CD8-positive, alpha-beta memory T cell (primary cell): ENCODE data around the gene TMCC2. TPM values are rescaled to one million over a fixed set of nuclear protein-coding genes. Genes with fewer than 3 reads are reported as not detected.

Experiments used
- CTCF ChIA-PET: fragments of 350-600 bp; sonication (Branson Sonifier 250); formaldehyde crosslinking; loops from one replicate; lab custom pipeline; 2021; ENCODE audit warnings: antibody characterized with exemption; lab: Charles Lee
- POLR2A ChIA-PET: fragments of 350-600 bp; sonication (Branson Sonifier 250); formaldehyde crosslinking; loops from one replicate; lab custom pipeline; 2021; ENCODE audit warnings: antibody characterized with exemption; lab: Charles Lee
- DNase-seq, 5 donors: peaks; one replicate each; pipeline versions ENCODE4 v3.0.0 to v3.0.0-alpha.2; 2020 to 2022; ENCODE audit warnings: mixed read lengths in 1 of 5
- H3K27ac ChIP-seq: one replicate; pipeline ENCODE4 v1.7.0; 2013; ENCODE audit warnings: low read depth, mild to moderate bottlenecking, low read length, moderate library complexity
- H3K27me3 ChIP-seq: 2 replicates; pipeline ENCODE4 v1.7.0; 2013; ENCODE audit warnings: low read length, mild to moderate bottlenecking; ENCODE audit not compliant: insufficient read depth, poor library complexity, severe bottlenecking
- H3K36me3 ChIP-seq: 2 replicates; pipeline ENCODE4 v1.7.0; 2013; ENCODE audit warnings: mild to moderate bottlenecking, low read length, moderate library complexity; ENCODE audit not compliant: insufficient read depth
- H3K4me1 ChIP-seq: 2 replicates; pipeline ENCODE4 v1.7.0; 2013; ENCODE audit warnings: mild to moderate bottlenecking, low read length, moderate library complexity; ENCODE audit not compliant: insufficient read depth
- H3K4me3 ChIP-seq: 2 replicates; pipeline ENCODE4 v1.7.0; 2013; ENCODE audit warnings: mild to moderate bottlenecking, low read length
- H3K9me3 ChIP-seq: 2 replicates; pipeline ENCODE4 v1.7.0; 2013; ENCODE audit warnings: mild to moderate bottlenecking, low read length
- H3K27ac Mint-ChIP-seq, 8 donors: one replicate each; pipeline ENCODE4 v1.8.0; 2020 to 2021; ENCODE audit warnings: mixed read lengths in 8 of 8, mild to moderate bottlenecking in 6 of 8, inconsistent platforms in 3 of 8, moderate library complexity in 3 of 8
- H3K27me3 Mint-ChIP-seq, 2 donors: one replicate each; pipeline ENCODE4 v1.8.0; 2020 to 2021; ENCODE audit warnings: mixed read lengths in 2 of 2, mild to moderate bottlenecking in 1 of 2, moderate library complexity in 1 of 2
- H3K36me3 Mint-ChIP-seq, 3 donors: one replicate each; pipeline ENCODE4 v1.8.0; 2020 to 2021; ENCODE audit warnings: mixed read lengths in 3 of 3, inconsistent platforms in 1 of 3, mild to moderate bottlenecking in 1 of 3
- H3K4me1 Mint-ChIP-seq, 3 donors: one replicate each; pipeline ENCODE4 v1.8.0; 2020 to 2021; ENCODE audit warnings: mixed read lengths in 3 of 3, inconsistent platforms in 1 of 3, mild to moderate bottlenecking in 1 of 3
- H3K4me3 Mint-ChIP-seq, 7 donors: one replicate each; pipeline ENCODE4 v1.8.0; 2020 to 2021; ENCODE audit warnings: mixed read lengths in 7 of 7, mild to moderate bottlenecking in 6 of 7, moderate library complexity in 4 of 7, inconsistent platforms in 2 of 7
- H3K9me3 Mint-ChIP-seq, 5 donors: one replicate each; pipeline ENCODE4 v1.8.0; 2020 to 2022; ENCODE audit warnings: mixed read lengths in 5 of 5, mild to moderate bottlenecking in 3 of 5, moderate library complexity in 2 of 5, inconsistent platforms in 1 of 5
- polyA plus RNA-seq: library from polyadenylated mRNA; unstranded; fragments of 300-500 nt; fragmentation: Illumina TruSeq; gene quantifications from one replicate; pipeline ENCODE4 v1.2.3, GENCODE V29; 2021
- total RNA-seq, 2 experiments: library from RNA; stranded (reverse); gene quantifications; one replicate each; pipeline ENCODE4 v1.2.3, GENCODE V29; 2021

The TMCC2 gene
- total and polyA plus RNA-seq, 3 experiments from 2014 or later, result 1.4 to 8.4 (median 7.1) TPM

GRCh38 chr1:205287767-205288559 is 60.2 kb downstream of the TMCC2 start:
- H3K27ac ChIP-seq, result no peak overlapping the region
- peak overlapping the region; percentile 80 for H3K4me3 ChIP-seq
- H3K27me3 ChIP-seq, result no peaks in the 10 kb centered on the region
- ChIA-PET CTCF (interaction anchor here (0.7 to 37.5 kb wide), 4 partner anchors 10 to 236 kb away, joined by 3 to 1351 read pairs (median 118); partner anchors contain the start of gene NUAK2), POLR2A (interaction anchor here (0.6 to 5.2 kb wide), 14 partner anchors 10 to 795 kb away, joined by 3 to 86 read pairs (median 3); partner anchors contain the start of genes ELK4 and NUAK2)
- no peaks in the 10 kb centered on the region for H3K36me3 ChIP-seq
- DNase-seq, result peak; percentile 72 to 95 (median 93)
- H3K27me3 Mint-ChIP-seq, result peaks cover 0 to 5% of the 10 kb centered on the region in 2 donors
- H3K4me1 ChIP-seq, result peaks cover 72% of the 10 kb centered on the region
- H3K9me3 ChIP-seq, result no peaks in the 10 kb centered on the region
- H3K27ac Mint-ChIP-seq, result peak overlapping the region; percentile 41 to 97 (median 92)
- H3K9me3 Mint-ChIP-seq, result peaks cover 0 to 2% (median 0%) of the 10 kb centered on the region in 5 donors
- peaks cover 0 to 1% (median 0%) of the 10 kb centered on the region in 3 donors for H3K36me3 Mint-ChIP-seq
- H3K4me1 Mint-ChIP-seq, result peaks cover 72 to 87% (median 78%) of the 10 kb centered on the region in 3 donors
- H3K4me3 Mint-ChIP-seq, result peak overlapping the region; percentile 38 to 84 (median 75)

- no peaks in the 10 kb centered on the region for H3K36me3 Mint-ChIP-seq
- no peak for DNase-seq
- peak overlapping the region in 2 of 8 donors; percentile 22 to 33 for H3K27ac Mint-ChIP-seq
- no peaks in the 10 kb centered on the region for H3K9me3 Mint-ChIP-seq
- peaks cover 62 to 85% (median 74%) of the 10 kb centered on the region in 3 donors for H3K4me1 Mint-ChIP-seq
- no peak overlapping the region for H3K4me3 Mint-ChIP-seq
- H3K36me3 ChIP-seq, result no peaks in the 10 kb centered on the region
- ChIA-PET CTCF (interaction anchor here (5.1 kb wide), 1 partner anchor 17 kb away, joined by 45 read pairs; no protein-coding TSS in a partner anchor), POLR2A (no interaction called here)
- no peak overlapping the region for H3K4me3 ChIP-seq
- no peaks in the 10 kb centered on the region for H3K27me3 ChIP-seq
- no peaks in the 10 kb centered on the region for H3K27me3 Mint-ChIP-seq
- no peak overlapping the region for H3K27ac ChIP-seq
- H3K4me1 ChIP-seq, result peaks cover 66% of the 10 kb centered on the region
- H3K9me3 ChIP-seq, result no peaks in the 10 kb centered on the region
Measured at GRCh38 chr1:205291596-205291995, 63.9 kb downstream of the TMCC2 start.

GRCh38 chr1:205293350-205294074 is 65.8 kb downstream of the TMCC2 start:
- H3K27ac Mint-ChIP-seq, result peak overlapping the region in 3 of 8 donors; percentile 9 to 14 (median 11)

GRCh38 chr1:205294175-205294917 is 66.6 kb downstream of the TMCC2 start:
- Histone ChIP-seq H3K27me3 (no peaks in the 10 kb centered on the region), H3K4me3 (no peak overlapping the region), H3K9me3 (no peaks in the 10 kb centered on the region), H3K4me1 (peaks cover 53% of the 10 kb centered on the region), H3K27ac (no peak overlapping the region), H3K36me3 (no peaks in the 10 kb centered on the region)
- no peak for DNase-seq
- CTCF ChIA-PET, result interaction anchor here (1.0 to 5.1 kb wide), 6 partner anchors 10 to 230 kb away, joined by 3 to 45 read pairs (median 4); no protein-coding TSS in a partner anchor
- Mint-ChIP-seq H3K27ac (peak overlapping the region in 4 of 8 donors; percentile 11 to 68 (median 18)), H3K9me3 (no peaks in the 10 kb centered on the region), H3K27me3 (no peaks in the 10 kb centered on the region), H3K4me3 (no peak overlapping the region), H3K4me1 (peaks cover 55 to 83% (median 69%) of the 10 kb centered on the region in 3 donors), H3K36me3 (no peaks in the 10 kb centered on the region)
- POLR2A ChIA-PET, result interaction anchor here (0.9 to 1.1 kb wide), 2 partner anchors 9 to 20 kb away, joined by 3 read pairs; no protein-coding TSS in a partner anchor

More at GRCh38 chr1:205293350-205294074, 65.8 kb downstream of the TMCC2 start:
- Histone ChIP-seq H3K9me3 (no peaks in the 10 kb centered on the region), H3K4me3 (no peak overlapping the region), H3K27ac (no peak overlapping the region), H3K4me1 (peaks cover 57% of the 10 kb centered on the region), H3K36me3 (no peaks in the 10 kb centered on the region), H3K27me3 (no peaks in the 10 kb centered on the region)
- no peaks in the 10 kb centered on the region for H3K27me3 Mint-ChIP-seq
- no peaks in the 10 kb centered on the region for H3K9me3 Mint-ChIP-seq
- CTCF ChIA-PET, result interaction anchor here (1.0 to 5.1 kb wide), 5 partner anchors 10 to 70 kb away, joined by 3 to 45 read pairs (median 3); partner anchors contain the start of gene NUAK2
- no peaks in the 10 kb centered on the region for H3K36me3 Mint-ChIP-seq
- no peak overlapping the region for H3K4me3 Mint-ChIP-seq
- DNase-seq, result no peak
- peaks cover 55 to 85% (median 73%) of the 10 kb centered on the region in 3 donors for H3K4me1 Mint-ChIP-seq
- POLR2A ChIA-PET, result interaction anchor here (0.9 kb wide), 1 partner anchor 8 kb away, joined by 3 read pairs; no protein-coding TSS in a partner anchor

- no peak overlapping the region for H3K4me3 ChIP-seq
- Mint-ChIP-seq H3K4me3 (peak overlapping the region in 1 of 7 donors; percentile 44), H3K27ac (peak overlapping the region in 1 of 8 donors; percentile 30), H3K4me1 (peaks cover 53 to 84% (median 69%) of the 10 kb centered on the region in 3 donors), H3K36me3 (no peaks in the 10 kb centered on the region), H3K9me3 (no peaks in the 10 kb centered on the region), H3K27me3 (no peaks in the 10 kb centered on the region)
- no peak for DNase-seq
- H3K36me3 ChIP-seq, result no peaks in the 10 kb centered on the region
- no peaks in the 10 kb centered on the region for H3K27me3 ChIP-seq
- ChIA-PET POLR2A (interaction anchor here (0.8 to 1.1 kb wide), 4 partner anchors 9 to 19 kb away, joined by 3 read pairs; no protein-coding TSS in a partner anchor), CTCF (interaction anchor here (0.7 to 5.1 kb wide), 8 partner anchors 10 to 229 kb away, joined by 3 to 45 read pairs (median 4); no protein-coding TSS in a partner anchor)
- H3K4me1 ChIP-seq, result peaks cover 52% of the 10 kb centered on the region
- no peak overlapping the region for H3K27ac ChIP-seq
- H3K9me3 ChIP-seq, result no peaks in the 10 kb centered on the region
Measured at GRCh38 chr1:205294934-205295333, 67.2 kb downstream of the TMCC2 start.

- peak overlapping the region in 6 of 8 donors; percentile 9 to 95 (median 48) for H3K27ac Mint-ChIP-seq
- H3K9me3 ChIP-seq, result no peaks in the 10 kb centered on the region
- no peak overlapping the region for H3K4me3 ChIP-seq
- no peaks in the 10 kb centered on the region for H3K27me3 ChIP-seq
- H3K27ac ChIP-seq, result no peak overlapping the region
- peaks cover 0 to 5% (median 0%) of the 10 kb centered on the region in 3 donors for H3K36me3 Mint-ChIP-seq
- H3K36me3 ChIP-seq, result no peaks in the 10 kb centered on the region
- H3K4me1 ChIP-seq, result peaks cover 52% of the 10 kb centered on the region
- CTCF ChIA-PET, result interaction anchor here (1.0 to 5.1 kb wide), 6 partner anchors 12 to 58 kb away, joined by 3 to 45 read pairs (median 4); partner anchors contain the start of gene NUAK2
- no peaks in the 10 kb centered on the region for H3K9me3 Mint-ChIP-seq
- no peaks in the 10 kb centered on the region for H3K27me3 Mint-ChIP-seq
- peak overlapping the region in 3 of 7 donors; percentile 7 to 26 (median 23) for H3K4me3 Mint-ChIP-seq
- no peak for DNase-seq
- POLR2A ChIA-PET, result interaction anchor here (0.6 to 1.0 kb wide), 2 partner anchors 11 to 13 kb away, joined by 3 to 5 read pairs; no protein-coding TSS in a partner anchor
- peaks cover 55 to 87% (median 73%) of the 10 kb centered on the region in 3 donors for H3K4me1 Mint-ChIP-seq
Measured at GRCh38 chr1:205296154-205296553, 68.4 kb downstream of the TMCC2 start.
